Right ventricle myocardium inferior (tissue), 1 donor: ENCODE results near the gene SLC1A3. TPM values are rescaled to one million over a fixed set of nuclear protein-coding genes. Genes with fewer than 3 reads are reported as not detected.
"Not testable (repeated sequence)": the region's sequence is repeated elsewhere in the genome, so short reads cannot be mapped to it uniquely, and the experiment has no call there.

Source experiments
- ATAC-seq: fragments of 200-7000 bp; cut with Tn5 transposase; one replicate; pipeline ENCODE4 v1.9.1; 2020; ENCODE audit warnings: mild to moderate bottlenecking, moderate library complexity
- DNase-seq: peaks from one replicate; pipeline ENCODE4 v3.0.0; 2021; ENCODE audit errors: missing footprints
- intact Hi-C: fragments of 100-400 bp; cut with DNase I; formaldehyde crosslinking; loops from one replicate; pipeline ENCODE4 v1.11.0; 2022
- long read RNA-seq: library from polyadenylated mRNA; unstranded; transcript quantifications from one replicate; pipeline ENCODE4 v2.0.0, GENCODE V29; 2021
- total RNA-seq: library from RNA; stranded (reverse); fragmentation: NEBNext Ultra II Directional; extraction: Animal tissue kit (Norgen Biotek cat#: 25700); gene quantifications from one replicate; pipeline ENCODE4 v1.2.1, GENCODE V29; 2021
- donor health status: DM: no; HTN: yes; CAD: no; lungs with severe emphysema.

The SLC1A3 gene
- 95.4 TPM for total RNA-seq
- long read RNA-seq, full-length matches to known transcripts: 10 of 18 reads
- long read RNA-seq, partial matches to known transcripts: 4 of 18 reads
- long read RNA-seq, other reads (novel, unspliced or antisense): 4 of 18 reads

DNA sequence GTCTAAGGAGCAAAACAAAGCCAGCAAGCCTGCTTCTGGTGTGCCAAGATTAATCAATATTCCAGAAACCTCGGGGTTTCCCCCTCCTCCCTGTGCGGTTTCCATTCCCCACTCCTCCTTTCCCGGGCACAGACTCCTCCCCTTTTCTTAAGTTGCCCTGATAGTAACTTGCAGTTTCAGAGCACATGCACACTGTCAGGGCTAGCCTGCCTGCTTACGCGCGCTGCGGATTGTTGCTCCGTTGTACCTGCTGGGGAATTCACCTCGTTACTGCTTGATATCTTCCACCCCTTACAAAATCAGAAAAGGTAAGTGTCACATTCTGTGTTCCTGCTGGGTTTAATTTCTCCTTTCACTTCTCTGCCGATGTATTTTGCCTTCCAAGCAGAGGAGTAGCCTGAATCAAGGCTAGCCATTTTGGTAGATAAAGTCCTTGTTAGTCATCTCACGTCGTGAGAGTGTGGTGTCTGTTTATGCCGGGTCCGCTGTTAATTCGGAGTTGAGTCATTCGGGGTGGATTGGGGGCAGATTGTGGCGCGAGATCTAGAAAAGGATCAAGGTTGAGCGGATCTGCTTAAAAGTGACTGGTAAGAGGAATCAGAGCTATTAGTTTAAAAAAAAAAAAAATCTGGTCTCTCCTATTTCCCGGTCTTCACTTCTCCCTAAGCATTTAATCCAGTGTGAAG is at the start of gene SLC1A3:
Gene SLC1A3, plus strand, starts transcription at position 179 of the 686 bp plus-strand sequence. CDS start 1,818 bp downstream, outside the sequence.
- intact Hi-C loops: loop anchor here (1.0 to 5.0 kb wide), 5 partner anchors 34 to 189 kb away; no protein-coding TSS in a partner anchor
- ATAC-seq: peak; percentile 89
- no peak for DNase-seq

DNA sequence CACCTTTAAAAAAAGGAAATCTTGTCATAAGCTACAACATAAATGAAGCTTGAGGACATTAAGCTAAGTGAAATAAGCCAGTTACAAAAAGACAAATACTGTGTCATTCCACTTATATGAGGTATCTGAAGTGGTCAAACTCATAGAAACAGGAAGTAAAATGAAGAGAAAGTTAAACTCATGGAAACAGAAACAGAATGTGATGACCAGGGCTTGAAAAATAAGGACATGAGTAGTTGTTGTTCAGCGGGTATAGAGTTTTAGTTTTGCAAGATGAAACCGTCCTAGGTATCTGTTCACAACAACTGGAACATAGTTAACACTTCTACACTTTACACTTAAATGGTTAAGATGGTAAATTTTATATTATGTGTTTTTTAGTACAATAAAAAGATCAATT is 47.8 kb upstream of the SLC1A3 start:
- DNase-seq: no peak
- no peak for ATAC-seq

DNA sequence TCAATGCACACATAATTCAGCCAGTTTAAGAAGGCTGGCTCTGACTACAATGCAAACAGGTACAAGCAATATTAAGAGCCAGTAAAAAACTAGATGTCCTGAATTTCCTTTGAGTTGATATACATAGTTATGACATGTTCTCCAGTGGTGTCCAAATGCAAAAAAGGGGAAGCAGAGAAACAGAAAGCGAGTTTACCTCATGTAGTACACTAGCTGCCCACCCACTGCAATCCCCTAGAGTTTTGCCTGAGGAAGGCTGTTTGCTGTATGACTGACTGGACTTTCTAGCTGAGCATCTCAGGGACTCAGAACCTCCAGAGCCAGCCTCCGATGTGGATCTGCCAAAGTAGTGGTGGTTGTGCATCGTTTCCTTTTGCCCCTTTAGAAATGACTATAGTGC is 44.8 kb upstream of the SLC1A3 start:
- intact Hi-C loops: no loop called here
- ATAC-seq: no peak
- no peak for DNase-seq

More for the DNA sequence above, 47.8 kb upstream of the SLC1A3 start:
- intact Hi-C loops: no loop called here

DNA sequence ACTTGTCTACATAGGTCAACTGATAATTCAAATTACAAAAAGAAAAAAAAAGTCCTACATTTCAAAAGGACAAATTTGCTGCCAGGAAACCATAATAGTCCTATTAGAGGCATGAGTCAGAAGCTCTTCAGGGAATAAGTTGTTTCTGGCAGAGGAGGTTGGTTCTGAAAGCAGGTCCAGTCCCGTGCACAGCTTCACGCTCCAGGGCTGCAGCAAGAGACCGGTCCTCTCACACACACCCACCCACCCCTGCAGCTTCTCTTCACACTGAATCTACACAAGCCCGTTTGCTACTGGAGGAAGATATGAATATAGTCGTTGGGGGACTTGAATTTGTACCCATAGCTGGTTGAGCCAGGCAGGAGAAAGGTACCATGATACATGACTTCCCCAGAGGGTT is 36.9 kb upstream of the SLC1A3 start:
- intact Hi-C loops: no loop called here
- ATAC-seq (peak; percentile 89), DNase-seq (peak; percentile 72)

DNA sequence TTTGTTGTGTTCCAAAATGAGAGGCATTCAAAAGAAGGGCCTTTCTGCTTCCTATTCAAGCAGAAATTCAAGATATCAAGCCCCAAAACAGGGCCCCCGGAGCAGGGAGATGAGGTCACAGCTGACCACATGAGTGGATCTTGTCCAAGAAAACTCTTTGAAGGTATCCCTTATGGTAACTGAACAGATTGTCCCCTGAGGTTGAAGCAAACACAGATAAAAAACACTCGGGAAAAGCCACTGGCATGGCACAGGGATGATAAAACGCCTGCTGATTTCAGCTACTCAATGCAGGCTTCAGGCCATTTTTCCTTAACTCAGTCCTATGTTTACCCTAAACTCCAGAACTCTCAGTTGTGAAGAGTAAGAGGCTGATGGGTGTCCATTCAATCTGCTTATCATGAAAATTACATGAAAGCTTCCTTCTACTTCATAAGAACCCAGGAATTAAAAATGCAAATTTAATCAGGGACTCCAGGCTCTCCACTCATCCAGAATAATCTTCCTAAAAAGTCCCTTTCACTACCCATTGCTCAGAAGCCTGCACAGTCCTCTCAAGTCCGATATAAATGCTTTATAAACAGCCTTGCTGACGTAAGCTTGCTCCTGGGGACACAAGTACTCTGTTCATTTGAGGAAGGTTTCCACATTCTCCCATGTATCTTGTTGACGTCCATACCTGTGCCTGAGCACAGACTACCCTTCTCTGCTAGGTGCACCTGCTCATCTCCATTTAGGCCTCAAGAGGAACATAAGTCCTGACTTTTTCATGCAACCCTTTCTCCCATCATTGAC is 35.9 kb upstream of the SLC1A3 start:
- intact Hi-C loops: loop anchor here (5.0 kb wide), 2 partner anchors 37 to 48 kb away; partner anchors contain the start of gene SLC1A3

DNA sequence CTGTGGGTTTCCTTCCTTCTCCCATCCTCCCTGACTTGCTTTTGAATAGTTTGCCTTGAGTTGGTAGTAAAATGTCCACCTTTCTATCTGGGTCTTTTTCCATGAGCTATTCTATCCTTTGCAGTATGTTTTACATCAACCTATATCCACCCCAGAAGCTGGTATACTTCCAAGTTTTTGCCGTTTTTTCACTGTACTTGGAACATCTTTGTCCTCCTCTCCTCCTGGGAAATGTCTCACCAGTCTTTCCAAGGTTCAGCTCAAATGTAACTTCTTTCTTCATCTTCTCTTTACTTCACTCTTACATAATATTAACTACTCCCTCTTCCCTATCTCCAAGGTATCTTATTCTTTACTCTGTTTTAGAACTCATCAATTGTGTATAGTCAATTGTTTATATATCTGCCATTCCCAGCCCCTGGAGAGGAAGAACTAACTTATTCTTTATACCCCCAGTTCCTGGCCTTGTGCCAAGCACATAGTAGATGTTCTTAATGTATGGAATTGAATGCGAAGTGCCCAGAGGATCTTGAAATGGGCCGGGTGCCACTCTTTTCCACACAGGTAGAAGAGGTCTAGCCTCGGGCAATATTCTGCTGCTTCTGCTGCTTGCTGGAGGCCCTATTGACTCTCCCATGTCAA is 34.9 kb upstream of the SLC1A3 start:
- ATAC-seq: no peak
- no peak for DNase-seq
- intact Hi-C loops: loop anchor here (5.0 kb wide), 2 partner anchors 36 to 49 kb away; partner anchors contain the start of gene SLC1A3

More for the DNA sequence above, 35.9 kb upstream of the SLC1A3 start:
- ATAC-seq: peak; percentile 88
- no peak for DNase-seq

DNA sequence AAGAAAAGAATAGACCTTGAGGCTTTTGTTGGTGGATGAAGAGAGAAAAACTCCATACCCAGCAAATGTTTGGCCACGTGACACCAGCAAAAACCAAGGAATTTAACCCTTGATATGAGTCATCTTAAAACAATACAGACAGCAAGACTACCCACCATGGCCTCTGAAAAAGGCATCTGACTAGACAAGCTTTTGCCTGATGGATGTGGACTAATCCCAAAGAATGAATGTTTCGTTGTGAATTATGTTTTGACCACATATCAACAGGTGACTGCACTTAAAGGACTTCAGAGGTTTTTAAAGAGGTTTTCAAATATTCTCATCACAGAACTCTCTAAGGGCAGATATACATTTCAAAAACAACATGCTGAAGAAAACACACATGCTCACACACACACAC is 33.0 kb upstream of the SLC1A3 start:
- intact Hi-C loops: loop anchor here (5.0 kb wide), 2 partner anchors 34 to 51 kb away; partner anchors contain the start of gene SLC1A3
- ATAC-seq: no peak
- no peak for DNase-seq

DNA sequence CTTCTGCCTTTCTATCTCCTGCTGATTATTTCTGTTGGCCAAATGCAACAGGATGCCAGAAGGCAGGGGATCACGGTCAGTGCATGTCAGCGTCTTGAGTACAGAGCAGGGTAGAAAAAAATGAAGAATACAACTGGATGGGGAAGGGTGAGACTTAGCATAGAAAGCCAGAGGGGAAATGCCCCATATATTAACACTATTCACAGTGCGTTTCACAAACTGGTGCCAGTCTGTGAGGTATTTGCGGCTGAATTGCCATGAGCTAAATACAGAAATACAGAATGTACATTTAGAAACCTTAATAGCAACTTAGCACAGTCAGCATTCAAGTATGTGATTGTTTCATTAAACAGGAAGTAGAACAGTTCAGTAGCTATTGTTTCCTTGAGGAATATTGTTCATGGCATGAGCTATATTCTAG is 31.0 kb upstream of the SLC1A3 start:
- intact Hi-C loops: no loop called here
- ATAC-seq (no peak), DNase-seq (no peak)

DNA sequence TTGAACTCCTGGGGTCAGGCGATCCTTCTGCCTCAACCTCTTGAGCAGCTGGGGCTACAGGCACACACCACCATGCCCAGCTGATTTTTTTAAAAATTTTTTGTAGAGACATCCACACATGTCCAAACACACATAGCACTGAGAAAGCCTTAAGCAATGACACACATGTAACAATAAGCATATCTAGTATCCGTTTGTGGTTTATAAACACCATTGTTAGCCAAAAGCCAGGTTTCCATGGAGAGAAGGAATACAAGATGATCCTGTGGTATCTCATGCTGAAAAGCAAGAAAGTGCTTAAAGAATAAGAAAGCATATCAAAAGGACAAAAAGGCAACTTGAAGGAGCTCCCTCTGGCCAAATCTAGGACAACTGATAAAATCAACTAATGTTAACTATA is 29.7 kb upstream of the SLC1A3 start:
- ATAC-seq: no peak
- no peak for DNase-seq
- intact Hi-C loops: no loop called here

DNA sequence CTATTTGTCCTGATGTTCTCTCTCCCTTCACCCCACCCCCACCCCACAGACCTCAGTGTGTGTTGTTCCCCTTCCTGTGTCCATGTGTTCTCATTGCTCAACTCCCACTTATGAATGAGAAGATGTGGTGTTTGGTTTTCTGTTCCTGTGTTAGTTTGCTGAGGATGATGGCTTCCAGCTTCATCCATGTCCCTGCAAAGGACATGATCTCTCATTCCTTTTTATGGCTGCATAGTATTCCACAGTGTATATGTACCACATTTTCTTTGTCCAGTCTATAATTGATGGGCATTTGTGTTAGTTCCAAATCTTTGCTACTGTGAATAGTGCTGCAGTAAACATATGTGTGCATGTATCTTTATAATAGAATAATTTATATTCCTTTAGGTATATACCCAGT is 26.5 kb upstream of the SLC1A3 start:
- intact Hi-C loops, DNase-seq, ATAC-seq: not testable (repeated sequence)

DNA sequence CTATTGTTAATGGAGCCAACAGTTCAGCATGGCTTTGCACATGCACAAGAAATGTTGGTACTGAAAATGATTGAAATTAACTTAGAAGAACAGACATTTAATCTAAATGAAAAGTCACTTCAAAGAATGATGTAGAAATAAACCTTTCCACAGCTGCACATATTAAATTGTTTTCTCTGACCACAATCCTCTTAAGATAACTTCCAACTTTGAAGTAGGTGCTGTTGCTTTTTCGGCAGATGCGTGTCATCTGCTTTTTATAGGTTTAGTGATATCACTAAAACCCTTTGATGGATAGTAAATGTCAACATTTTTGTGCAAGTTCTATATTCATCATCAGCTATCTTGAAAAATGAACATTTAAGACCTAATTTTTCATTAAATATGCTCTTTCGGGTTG is 25.3 kb upstream of the SLC1A3 start:
- ATAC-seq (no peak), DNase-seq (no peak)
- intact Hi-C loops: no loop called here

DNA sequence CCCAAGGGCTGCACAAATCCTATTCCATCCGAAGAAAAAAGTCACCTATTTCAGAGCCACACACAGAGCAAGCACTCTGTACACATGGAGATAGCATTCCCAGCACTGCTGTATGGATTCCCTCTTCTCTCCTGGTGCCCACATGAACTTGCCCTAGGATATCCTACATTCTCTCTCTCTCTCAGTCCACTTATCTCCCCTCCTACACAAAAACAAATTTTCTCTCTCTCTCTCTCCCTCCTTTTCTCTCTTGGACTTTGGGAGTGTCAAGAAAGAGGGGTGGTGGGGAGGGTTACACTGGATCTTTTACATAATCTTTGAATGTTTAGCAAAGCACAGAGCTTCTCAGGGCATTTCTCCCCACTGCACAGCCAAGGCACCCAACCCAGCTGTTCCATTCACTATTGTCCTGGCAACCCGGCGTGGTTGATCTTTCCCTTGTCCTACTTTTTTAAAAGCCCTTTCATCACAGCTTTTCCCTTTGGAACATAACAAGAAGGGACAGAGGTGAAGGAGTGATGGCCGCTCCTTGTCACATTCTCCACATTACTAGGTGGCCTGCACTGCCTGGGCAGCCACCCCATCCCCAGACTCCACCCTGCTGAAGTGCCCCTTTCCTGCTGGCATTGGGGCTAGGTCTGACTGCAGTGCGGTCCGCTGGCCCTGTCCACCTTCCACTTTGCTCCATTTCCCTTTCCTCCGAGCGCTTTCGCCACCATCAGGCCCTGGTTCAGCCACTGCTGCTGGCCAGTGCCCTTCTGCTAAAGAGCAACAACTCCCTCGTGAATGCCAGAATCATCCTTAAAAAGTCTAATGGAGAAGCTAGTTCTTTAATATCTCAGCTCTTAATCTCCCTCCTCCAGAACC is 22.2 kb upstream of the SLC1A3 start:
- ATAC-seq: no peak
- intact Hi-C loops: no loop called here

DNA sequence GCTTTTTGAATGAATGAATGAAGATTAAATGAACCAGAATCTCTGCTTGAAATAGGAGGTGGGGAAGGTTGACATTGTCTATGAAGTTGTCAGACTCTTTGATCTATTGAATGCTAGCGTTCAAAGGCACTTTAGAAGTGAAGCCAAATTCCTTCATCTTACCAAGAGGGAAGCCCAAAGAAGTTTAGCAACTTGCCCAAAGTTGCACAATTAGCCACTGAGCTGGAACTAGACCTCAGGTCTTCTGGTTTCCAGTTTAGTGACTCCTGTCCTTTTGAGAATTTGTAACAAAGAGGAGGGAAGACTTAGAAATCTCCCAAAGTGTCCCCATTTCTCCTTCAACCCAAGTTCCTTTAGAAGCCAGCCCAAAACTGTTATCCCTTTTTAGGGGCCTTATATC is 20.7 kb upstream of the SLC1A3 start:
- intact Hi-C loops: no loop called here
- no peak for ATAC-seq

More for the DNA sequence above, 22.2 kb upstream of the SLC1A3 start:
- no peak for DNase-seq

DNA sequence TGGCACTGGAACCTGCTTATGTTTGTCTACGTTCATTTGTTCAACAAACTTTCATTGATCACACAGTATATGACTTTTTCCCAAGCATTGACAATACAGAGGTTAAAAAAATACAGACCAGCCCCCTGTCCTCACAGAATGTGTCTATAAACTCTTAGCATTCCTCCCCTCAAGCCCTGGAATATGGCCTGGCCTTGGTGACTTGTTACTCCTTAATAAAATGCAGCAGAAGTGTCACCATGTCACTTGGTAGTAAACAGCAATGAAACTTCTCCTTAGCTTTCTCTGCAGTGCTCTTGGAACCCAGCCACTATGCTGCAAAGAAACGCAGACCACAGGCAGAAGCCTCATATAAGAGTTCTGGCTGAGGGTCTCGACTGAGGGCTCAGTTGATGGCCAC is 19.1 kb upstream of the SLC1A3 start:
- no peak for DNase-seq
- no peak for ATAC-seq
- intact Hi-C loops: no loop called here

More for the DNA sequence above, 20.7 kb upstream of the SLC1A3 start:
- no peak for DNase-seq

DNA sequence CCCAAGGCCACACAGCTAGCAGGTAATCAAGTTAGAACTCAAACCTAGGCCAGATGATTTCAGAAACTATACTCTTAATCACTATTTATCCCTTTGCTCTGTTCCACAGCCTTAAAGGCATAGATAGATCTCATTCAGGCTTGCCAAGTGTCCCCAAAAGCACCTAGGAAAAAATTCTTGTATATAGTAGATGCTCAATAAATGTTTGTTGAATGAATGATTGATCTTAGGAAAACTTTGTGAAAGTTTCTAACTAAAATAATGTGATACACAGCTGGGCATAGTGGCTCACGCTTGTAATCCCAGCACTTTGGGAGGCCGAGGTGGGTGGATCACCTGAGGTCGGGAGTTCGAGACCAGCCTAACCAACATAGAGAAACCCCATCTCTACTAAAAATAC is 16.7 kb upstream of the SLC1A3 start:
- intact Hi-C loops, DNase-seq, ATAC-seq: not testable (repeated sequence)

DNA sequence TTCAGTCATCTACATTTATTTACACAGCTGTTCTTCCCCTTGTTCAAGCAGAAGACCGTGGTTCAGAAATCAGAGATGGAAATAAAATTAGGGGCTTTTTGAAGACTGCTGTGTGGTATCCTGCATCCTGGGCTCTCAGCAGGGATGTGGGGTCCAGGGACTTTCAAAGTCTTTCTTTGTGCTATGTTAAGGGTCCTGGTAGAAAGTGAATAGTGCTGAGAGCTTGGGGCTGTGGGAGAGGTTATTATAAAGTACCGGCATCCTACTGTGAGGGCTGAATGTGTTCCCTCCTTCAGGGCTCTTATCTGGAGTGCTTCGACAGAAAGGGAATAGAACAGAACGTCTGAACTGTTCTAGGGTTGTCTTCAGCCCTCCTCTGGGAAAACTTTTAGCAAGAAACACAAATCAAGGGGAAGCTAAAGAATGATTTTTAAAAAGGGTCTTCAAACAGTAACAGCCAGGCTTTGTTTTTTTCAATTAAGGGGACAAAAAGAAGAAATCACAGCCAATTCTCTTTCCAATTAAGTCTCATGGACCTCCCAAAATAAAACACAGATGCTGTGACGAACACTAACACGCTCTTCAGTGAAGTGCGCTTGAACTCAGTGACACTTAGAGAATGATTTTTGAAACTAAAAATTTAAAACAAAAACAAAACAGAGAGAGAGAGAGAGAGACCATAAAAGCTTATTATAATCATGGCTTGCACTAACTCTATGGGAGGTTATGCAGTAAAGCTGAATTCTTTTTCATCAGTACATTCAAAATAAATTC is 15.7 kb upstream of the SLC1A3 start:
- ATAC-seq (peak; percentile 80), DNase-seq (no peak)
- intact Hi-C loops: no loop called here

DNA sequence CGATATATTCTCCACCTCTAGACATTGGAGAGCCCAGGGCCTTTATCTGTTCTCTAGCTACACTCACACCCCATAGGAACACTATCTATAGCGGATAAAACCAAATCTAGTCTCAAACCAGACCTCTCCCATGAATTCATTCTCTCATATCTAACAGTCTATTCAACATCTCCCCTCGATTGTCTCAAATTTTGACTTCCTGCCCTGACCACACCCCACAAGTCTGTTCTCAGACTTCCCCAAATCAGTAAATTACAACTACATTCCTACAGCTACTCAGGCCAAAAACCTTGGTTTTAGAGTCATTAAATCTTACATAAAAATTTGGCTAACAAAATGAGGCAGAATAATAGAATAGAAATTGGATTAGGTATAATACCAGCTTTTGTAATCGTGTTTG is 12.5 kb upstream of the SLC1A3 start:
- DNase-seq: no peak
- intact Hi-C loops: no loop called here

More for the DNA sequence above, 12.5 kb upstream of the SLC1A3 start:
- no peak for ATAC-seq
